Retinal pigment epithelial cell (primary cell): ENCODE measurements around the gene RNF126.
A peak's percentile ranks its signal among the peaks of the same experiment; 100 is the strongest.

Experiments used
- DNase-seq: peaks from one replicate; pipeline ENCODE4 v3.0.0-alpha.2; 2010; ENCODE audit warnings: low read depth
- H3K4me3 ChIP-seq: 2 replicates; pipeline ENCODE4 v1.5.1; 2011; ENCODE audit warnings: mild to moderate bottlenecking, low read length, control low read depth, moderate library complexity
- CTCF ChIP-seq: conservative IDR thresholded peaks from 2 replicates; pipeline ENCODE4 v1.5.1; 2011; ENCODE audit warnings: low read depth, low read length, control low read depth, inconsistent platforms

The RNF126 gene

DNA sequence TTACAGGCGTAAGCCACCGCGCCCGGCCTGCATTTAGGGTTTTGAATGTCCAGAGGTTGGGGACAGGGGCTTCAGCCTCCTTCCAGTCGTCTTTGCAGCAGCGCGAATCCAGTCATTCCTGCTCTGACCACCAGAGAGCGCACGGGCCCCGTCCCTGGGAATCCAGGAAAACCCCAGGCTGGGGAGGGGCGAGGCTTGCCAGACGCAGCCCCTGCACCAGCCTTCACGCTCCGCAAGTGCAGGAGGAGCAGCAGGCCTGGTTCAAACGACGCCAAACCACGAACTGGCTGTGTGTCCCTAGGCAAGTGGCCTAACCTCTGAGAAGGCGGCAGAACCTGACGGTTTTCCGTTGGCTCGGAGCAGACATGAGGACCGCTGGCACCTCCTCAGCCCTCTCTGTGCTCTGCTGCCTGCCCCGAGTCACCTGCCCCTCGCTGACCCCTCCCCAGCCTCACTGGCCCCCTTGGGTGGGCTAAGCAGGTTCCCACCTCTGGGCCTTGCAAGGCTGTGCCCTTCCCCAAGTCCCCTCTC is 2.0 kb upstream of the RNF126 start:
- no peak overlapping the region for H3K4me3 ChIP-seq
- peak; percentile 20 for DNase-seq
- peak; percentile 90 for TF ChIP-seq CTCF

DNA sequence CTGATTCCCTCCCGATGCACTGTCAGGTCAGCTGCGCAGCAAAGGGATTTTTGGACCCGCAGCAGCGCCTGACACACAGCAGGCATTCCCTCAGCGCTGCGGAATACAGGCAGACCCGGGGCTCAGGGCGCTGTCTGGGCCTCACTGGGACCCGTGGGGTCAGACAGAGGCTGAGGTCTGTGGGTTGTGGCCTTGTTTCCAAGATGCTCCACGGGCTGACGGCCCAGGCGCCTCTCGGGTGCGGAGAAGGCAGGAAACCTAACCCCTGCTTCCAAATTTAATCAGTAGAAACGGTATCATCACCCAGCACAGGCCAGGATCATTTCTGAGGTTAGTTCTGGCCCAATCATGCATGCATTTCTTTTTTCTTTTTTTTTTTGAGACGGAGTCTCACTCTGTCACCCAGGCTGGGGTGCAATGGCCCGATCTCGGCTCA is 686 bp upstream of the RNF126 start:
- no peak for TF ChIP-seq CTCF
- DNase-seq: no peak
- peak overlapping the region; percentile 55 for H3K4me3 ChIP-seq

DNA sequence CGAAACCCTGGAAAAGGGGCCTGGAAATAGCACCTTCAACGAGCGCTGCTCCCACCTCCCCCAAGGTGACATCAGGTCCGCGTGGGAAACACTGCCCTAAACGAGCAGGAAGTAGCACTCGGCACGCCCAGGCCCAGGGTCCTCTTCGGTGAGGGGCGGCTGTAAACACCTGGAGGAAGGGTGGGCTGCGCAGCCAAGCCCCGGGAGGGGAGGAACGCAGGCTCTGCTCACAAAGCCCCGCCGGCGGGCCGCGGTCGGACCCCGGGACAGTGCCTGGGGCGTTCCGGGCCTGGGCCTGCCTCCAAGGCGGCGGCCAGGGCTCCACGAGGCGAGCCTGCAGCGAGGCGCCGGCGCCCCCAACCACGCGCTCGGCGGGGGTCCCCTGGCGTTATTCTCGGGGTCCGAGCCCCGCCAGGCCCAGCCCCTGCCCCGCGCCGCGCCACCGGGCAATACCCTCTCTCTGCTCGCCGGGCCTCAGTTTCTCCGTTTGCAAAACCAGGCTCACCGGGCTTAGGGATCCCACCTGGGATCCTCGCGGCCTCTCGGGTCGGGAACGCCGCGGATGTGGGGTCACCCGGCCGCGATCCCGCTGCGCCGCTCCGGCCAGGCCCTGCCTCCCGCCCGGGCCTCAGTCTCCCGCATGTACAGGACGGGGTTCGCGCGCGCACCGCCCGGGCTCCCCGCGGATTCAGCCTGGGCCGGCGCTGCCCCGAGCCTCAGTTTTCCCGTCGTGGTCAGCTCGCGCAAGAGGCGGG is 630 bp downstream of the RNF126 start:
- peak overlapping the region; percentile 70 for H3K4me3 ChIP-seq
- DNase-seq: no peak
- no peak for TF ChIP-seq CTCF

DNA sequence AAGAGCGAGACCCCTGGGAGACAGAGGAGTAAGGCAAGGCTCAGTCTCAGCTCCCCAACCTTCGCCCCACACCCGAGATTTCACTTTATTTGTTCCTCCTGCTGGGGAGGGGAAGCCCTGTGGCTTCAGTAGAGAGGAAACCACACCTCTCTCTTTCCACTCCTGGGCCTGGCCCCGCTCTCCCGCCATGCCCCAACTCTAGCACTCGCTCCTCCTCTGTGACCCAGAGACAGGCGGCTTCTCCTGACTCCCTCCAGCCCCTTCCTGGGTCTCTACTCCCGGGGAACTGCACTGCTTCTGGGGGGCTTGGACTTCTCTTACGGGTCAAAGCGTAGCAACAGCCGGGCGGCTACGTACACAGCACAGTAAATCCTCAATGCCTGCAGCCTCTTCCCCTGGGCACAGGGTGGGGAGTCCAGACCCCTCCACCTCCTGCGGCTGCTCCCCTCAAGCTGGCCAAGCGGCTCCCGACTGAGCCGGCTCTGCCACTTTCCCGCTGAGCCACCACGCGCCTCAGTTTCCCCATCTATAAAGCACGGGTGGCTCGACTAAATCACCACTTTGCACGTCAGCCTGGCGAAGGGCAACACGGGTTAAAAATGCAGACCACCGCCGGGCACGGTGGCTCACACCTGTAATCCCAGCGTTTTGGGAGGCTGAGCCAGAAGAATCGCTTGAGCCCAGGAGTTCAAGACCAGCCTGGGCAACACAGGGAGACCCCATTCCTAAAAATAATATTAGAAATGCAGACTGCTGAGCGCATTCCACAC is 1.4 kb downstream of the RNF126 start:
- TF ChIP-seq CTCF: no peak
- peak overlapping the region; percentile 70 for H3K4me3 ChIP-seq
- DNase-seq: no peak

DNA sequence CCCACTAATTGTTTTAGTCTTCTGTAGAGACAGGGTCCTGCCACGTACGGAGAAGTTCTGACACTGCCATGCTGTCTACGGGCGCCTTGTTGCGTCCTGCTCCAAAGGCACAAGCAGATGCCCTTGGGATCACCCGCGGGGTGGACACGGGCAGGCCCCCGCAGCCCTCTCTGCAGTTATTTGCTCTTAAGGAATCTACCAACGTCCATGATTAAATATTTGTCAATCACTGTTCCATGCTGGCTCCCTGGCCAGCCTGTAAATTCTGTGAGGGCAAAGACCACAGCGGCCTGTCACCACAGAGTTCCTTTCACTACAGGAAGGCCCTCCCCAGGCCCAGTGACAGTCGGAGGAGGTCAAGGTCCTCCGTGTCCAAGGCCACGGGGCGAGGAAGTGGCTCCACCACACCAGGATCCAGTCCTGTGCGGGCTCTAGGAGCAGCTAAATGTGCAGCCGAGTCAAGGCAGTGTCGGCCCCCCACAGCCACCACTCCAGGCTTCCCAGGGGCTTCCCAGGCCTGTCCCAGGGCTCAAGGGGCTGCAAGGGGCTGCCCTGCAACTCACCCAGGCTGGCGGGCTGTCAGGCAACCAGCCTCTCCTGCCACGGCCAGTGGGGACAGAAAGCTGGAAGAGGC is 2.1 kb downstream of the RNF126 start:
- DNase-seq: no peak
- peak overlapping the region; percentile 70 for H3K4me3 ChIP-seq
- TF ChIP-seq CTCF: no peak

GRCh38 chr19:658916-659839 is 3.8 kb downstream of the RNF126 start:
- no peak overlapping the region for H3K4me3 ChIP-seq
- DNase-seq: no peak
- no peak for TF ChIP-seq CTCF
